ENCODE results near the gene ZNRF3. TPM values are rescaled to one million over a fixed set of nuclear protein-coding genes. Genes with fewer than 3 reads are reported as not detected.
"Not testable (repeated sequence)": the region's sequence is repeated elsewhere in the genome, so short reads cannot be mapped to it uniquely, and the experiment has no call there.

Gene ZNRF3
- total RNA-seq, 4 donors from 2014 or later: 6.1 to 23.2 (median 12.0) TPM

DNA sequence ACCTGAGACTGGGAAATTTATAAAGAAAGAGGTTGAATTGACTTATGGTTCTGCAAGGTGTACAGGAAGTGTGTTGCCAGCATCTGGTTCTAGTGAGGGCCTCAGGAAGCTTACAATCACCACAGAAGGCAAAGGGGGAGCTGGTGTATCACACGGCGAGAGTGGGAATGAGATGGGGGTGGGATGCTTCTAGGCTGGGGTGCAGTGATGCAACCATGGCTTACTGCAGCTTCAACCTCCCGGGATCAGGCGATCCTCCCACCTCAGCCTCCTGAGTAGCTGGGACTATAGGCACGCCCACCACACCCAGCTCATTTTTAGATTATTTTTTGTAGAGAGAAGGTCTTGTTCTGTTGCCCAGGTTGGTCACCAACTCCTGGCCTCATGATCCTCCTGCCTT lies 117.3 kb downstream of the ZNRF3 start:
- intact Hi-C loops (cut with DNase I; ENCODE audit: low total_unique reads): no loop called here
- no peak for TF ChIP-seq POLR2A (IDR thresholded peaks at IDR 0.05)
- TF ChIP-seq, protein P1, sequence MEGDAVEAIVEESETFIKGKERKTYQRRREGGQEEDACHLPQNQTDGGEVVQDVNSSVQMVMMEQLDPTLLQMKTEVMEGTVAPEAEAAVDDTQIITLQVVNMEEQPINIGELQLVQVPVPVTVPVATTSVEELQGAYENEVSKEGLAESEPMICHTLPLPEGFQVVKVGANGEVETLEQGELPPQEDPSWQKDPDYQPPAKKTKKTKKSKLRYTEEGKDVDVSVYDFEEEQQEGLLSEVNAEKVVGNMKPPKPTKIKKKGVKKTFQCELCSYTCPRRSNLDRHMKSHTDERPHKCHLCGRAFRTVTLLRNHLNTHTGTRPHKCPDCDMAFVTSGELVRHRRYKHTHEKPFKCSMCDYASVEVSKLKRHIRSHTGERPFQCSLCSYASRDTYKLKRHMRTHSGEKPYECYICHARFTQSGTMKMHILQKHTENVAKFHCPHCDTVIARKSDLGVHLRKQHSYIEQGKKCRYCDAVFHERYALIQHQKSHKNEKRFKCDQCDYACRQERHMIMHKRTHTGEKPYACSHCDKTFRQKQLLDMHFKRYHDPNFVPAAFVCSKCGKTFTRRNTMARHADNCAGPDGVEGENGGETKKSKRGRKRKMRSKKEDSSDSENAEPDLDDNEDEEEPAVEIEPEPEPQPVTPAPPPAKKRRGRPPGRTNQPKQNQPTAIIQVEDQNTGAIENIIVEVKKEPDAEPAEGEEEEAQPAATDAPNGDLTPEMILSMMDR (IDR thresholded peaks at IDR 0.05): no peak
- Histone ChIP-seq H3K4me3 (no peak overlapping the region), H3K27ac (no peak overlapping the region), H3K27me3 (no peaks in the 10 kb centered on the region), H3K9me3 (no peaks in the 10 kb centered on the region), H3K36me3 (no peaks in the 10 kb centered on the region), H3K4me1 (no peaks in the 10 kb centered on the region)
- no peak for DNase-seq

DNA sequence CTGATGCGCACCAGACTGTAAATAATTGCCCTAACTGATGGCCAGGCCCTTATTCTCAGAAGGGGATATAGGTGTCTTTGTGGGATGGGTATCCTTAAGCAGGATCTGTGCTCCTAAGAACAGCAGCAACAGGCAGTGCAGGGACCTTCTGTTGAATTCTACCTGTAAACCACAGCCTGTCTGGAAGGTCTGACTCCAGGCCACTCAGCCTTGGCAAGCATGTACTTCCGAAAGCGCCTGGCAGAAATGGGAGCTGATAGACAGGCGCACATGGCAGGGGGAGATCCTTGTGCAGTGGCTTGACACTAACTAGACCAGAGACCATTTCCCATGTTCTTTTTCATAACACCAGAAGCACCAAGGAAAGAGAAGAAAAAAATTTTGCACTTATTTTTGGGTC lies 119.2 kb downstream of the ZNRF3 start:
- Histone ChIP-seq H3K9me3 (no peaks in the 10 kb centered on the region), H3K36me3 (no peaks in the 10 kb centered on the region), H3K27me3 (no peaks in the 10 kb centered on the region), H3K4me1 (no peaks in the 10 kb centered on the region), H3K27ac (no peak overlapping the region), H3K4me3 (no peak overlapping the region)
- DNase-seq: no peak
- TF ChIP-seq, protein P1 (IDR thresholded peaks at IDR 0.05): no peak
- TF ChIP-seq POLR2A (IDR thresholded peaks at IDR 0.05): no peak
- intact Hi-C loops (cut with DNase I; ENCODE audit: low total_unique reads): no loop called here

DNA sequence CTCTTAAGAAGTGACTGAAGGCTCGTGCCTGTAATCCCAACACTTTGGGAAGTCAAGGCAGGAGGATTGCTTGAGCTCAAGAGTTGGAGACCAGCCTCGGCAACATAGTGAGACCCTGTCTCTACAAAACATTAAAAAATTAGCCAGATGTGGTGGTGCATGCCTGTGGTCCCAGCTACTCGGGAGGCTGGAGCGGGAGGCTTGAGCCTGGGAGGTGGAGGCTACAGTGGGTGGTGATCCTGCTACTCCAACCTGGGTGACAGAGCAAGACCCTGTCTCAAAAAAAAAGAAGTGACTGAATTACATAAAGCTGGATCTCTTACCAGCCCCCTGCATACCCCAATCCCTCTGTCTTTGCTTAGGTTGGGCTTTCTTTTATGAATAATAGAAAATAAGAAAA lies 120.2 kb downstream of the ZNRF3 start:
- Histone ChIP-seq H3K4me3 (no peak overlapping the region), H3K4me1 (peaks cover 0 to under 1% of the 10 kb centered on the region in 2 donors), H3K27me3 (no peaks in the 10 kb centered on the region), H3K9me3 (no peaks in the 10 kb centered on the region), H3K36me3 (no peaks in the 10 kb centered on the region), H3K27ac (no peak overlapping the region)
- TF ChIP-seq, protein P1 (IDR thresholded peaks at IDR 0.05): no peak
- TF ChIP-seq POLR2A (IDR thresholded peaks at IDR 0.05): no peak
- no peak for DNase-seq
- intact Hi-C loops (cut with DNase I; ENCODE audit: low total_unique reads): no loop called here

DNA sequence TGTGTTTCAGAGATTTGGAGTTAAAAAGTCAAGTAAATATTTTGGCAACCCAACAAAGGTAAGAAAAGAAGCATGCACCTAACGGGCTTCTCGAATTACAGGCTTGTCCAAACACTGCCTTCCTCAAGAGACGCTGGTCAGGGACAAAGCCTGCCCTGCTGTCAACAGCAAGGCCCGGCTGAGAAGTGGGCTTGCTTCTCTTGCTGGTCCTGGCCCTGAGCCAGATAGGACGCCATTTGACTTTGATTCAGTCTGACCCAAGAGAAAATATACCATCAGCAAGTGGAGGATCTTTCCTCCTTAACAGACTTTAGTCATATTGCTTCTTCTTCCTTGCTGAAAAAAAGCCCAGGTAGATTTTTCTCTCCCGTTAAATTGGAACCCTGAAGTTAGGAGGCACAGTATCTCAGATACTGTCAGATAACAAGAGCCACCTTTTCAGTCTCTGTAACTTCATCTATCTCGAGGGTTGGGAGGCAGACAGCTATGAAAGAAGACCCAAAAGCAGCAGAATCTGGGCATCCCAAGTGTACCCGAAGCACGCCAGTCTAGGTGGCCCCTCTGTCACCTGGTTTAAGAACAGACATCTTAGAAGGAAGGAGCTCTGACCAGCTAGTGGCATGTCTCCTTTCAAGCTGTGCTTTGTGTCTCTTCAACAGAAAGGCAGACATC lies 120.7 kb downstream of the ZNRF3 start:
- peaks cover 0 to 5% of the 10 kb centered on the region in 2 donors for H3K4me1 ChIP-seq
- no peak for DNase-seq
- intact Hi-C loops (cut with DNase I; ENCODE audit: low total_unique reads): no loop called here
- H3K36me3 ChIP-seq: no peaks in the 10 kb centered on the region
- peak overlapping the region; percentile 33 to 56 for H3K27ac ChIP-seq
- no peak for TF ChIP-seq POLR2A (IDR thresholded peaks at IDR 0.05)
- TF ChIP-seq, protein P1 (IDR thresholded peaks at IDR 0.05): no peak
- H3K27me3 ChIP-seq: no peaks in the 10 kb centered on the region
- H3K9me3 ChIP-seq: no peaks in the 10 kb centered on the region
- H3K4me3 ChIP-seq: no peak overlapping the region

DNA sequence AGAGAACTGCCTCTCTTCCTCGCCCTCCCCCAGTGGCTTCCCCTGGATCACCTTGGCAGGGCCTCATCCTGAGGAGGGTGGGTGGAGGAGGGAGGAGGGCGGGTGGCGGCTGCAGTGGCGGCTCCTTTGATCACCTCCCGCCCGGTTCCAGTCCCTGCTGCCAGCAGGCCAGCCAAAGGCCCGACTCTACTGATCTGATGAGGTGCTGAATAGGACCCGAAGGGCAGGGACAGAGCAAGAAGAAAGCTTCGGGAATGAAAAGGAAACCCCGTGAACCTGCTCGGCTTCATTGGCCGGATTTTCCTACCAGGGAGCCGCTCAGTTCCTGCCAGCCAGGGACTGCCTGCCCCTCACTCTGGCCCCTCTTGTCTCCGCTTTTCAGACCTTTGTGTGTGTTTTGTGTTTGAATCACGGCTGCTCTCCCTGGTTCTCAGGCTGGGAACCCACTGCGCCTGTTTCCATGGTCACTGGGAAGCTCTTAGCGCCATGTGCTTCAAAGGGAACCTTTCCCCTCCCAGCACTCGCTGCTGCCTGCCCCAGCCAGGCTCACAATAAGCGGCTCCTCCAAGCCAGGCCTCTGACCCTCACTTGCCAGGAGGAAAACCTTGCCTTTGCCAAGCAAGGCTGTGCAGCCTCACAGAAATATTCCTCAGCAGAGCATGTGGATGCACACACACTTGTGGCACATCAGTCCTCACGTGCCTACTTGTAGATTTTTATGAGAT lies 121.4 kb downstream of the ZNRF3 start:
- Histone ChIP-seq H3K4me1 (peaks cover 0 to 5% of the 10 kb centered on the region in 2 donors), H3K9me3 (no peaks in the 10 kb centered on the region), H3K4me3 (no peak overlapping the region), H3K27me3 (no peaks in the 10 kb centered on the region), H3K27ac (peak overlapping the region; percentile 33 to 56), H3K36me3 (no peaks in the 10 kb centered on the region)
- peak; percentile 23 to 41 for DNase-seq
- no peak for TF ChIP-seq POLR2A (IDR thresholded peaks at IDR 0.05)
- TF ChIP-seq, protein P1 (IDR thresholded peaks at IDR 0.05): no peak
- intact Hi-C loops (cut with DNase I; ENCODE audit: low total_unique reads): no loop called here

DNA sequence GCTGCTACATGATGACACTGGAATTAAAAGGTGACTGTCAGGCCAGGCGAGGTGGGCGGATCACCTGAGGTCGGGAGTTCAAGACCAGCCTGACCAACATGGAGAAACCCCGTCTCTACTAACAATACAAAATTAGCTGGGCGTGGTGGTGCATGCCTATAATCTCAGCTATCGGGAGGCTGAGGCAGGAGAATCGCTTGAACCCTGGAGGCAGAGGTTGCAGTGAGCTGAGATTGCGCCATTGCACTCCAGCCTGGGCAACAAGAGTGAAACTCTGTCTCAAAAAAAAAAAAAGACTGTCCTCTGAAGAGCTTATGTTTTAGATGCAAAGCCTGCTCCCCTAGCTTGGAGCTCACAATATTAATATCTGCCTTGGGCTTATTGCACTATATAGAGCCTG lies 122.4 kb downstream of the ZNRF3 start:
- DNase-seq; H3K4me1 ChIP-seq; H3K9me3 ChIP-seq; H3K4me3 ChIP-seq; H3K27me3 ChIP-seq; H3K36me3 ChIP-seq; intact Hi-C loops (cut with DNase I; ENCODE audit: low total_unique reads): not testable (repeated sequence)
- peak overlapping the region in 1 of 2 donors; percentile 56 for H3K27ac ChIP-seq

All from uterus (tissue), 4 donors.